ENCODE data around the gene PTPRB.

DNA sequence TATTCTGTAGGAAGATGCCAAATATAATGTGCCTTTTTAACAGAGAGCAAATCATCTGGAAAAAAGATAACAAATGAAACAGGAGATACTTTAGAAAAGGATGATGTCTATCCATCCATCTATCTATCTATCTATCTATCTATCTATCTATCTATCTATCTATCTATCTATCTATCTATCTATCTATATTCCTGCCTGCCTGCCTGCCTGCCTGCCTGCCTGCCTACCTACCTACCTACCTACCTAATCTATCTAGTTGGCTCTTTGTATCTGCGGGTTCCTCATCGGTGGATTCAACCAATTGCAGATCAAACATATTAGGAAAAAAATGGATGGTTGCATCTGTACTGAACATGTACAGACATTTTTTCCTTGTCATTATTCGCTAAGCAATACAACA lies 11.0 kb downstream of the PTPRB start:
- TF ChIP-seq, protein P1, sequence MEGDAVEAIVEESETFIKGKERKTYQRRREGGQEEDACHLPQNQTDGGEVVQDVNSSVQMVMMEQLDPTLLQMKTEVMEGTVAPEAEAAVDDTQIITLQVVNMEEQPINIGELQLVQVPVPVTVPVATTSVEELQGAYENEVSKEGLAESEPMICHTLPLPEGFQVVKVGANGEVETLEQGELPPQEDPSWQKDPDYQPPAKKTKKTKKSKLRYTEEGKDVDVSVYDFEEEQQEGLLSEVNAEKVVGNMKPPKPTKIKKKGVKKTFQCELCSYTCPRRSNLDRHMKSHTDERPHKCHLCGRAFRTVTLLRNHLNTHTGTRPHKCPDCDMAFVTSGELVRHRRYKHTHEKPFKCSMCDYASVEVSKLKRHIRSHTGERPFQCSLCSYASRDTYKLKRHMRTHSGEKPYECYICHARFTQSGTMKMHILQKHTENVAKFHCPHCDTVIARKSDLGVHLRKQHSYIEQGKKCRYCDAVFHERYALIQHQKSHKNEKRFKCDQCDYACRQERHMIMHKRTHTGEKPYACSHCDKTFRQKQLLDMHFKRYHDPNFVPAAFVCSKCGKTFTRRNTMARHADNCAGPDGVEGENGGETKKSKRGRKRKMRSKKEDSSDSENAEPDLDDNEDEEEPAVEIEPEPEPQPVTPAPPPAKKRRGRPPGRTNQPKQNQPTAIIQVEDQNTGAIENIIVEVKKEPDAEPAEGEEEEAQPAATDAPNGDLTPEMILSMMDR (IDR thresholded peaks at IDR 0.05), result no peak
- no peak for TF ChIP-seq POLR2A (IDR thresholded peaks at IDR 0.05)
